ENCODE results near the gene RAPGEF2. TPM values are rescaled to one million over a fixed set of nuclear protein-coding genes. Genes with fewer than 3 reads are reported as not detected.
A peak's percentile ranks its signal among the peaks of the same experiment; 100 is the strongest.

The RAPGEF2 gene
- total and polyA plus RNA-seq, 9 of the 15 experiments (the other 6 are each of a cell fraction or from before 2014, with no cell fraction given) = 3.1 to 32.6 (median 23.1) TPM

DNA sequence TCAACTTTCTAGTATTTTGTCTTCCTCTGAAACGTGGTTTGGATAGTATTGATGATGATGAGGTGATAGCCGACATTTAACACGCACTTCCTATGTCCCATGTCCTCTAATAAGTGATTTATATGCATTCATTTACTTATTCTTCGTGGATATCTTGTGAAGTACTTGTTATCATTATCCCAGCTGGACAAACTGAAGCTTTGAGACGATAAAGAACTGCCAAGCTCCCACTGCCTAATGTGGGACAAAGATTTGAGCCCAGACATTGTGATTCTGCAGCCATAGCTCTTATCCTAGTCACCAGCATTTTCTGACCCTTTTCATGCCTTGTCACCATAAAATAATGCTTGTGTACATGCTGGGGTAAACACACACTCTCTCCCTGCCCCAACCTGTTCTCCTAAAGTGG lies 92.5 kb downstream of the RAPGEF2 start (continued):
- no peak for TF ChIP-seq ZNF586 (CRISPR knock-in tag; conservative IDR thresholded peaks at IDR 0.05)
- no peak for TF ChIP-seq XRCC3 (IDR thresholded peaks at IDR 0.05)
- peak; percentile 87; the same call in 1 of the 2 replicates for TF ChIP-seq CC2D1A (IDR thresholded peaks at IDR 0.05)
- no peak for TF ChIP-seq OTX1 (CRISPR knock-in tag; IDR thresholded peaks at IDR 0.05)
- TF ChIP-seq, protein P1, sequence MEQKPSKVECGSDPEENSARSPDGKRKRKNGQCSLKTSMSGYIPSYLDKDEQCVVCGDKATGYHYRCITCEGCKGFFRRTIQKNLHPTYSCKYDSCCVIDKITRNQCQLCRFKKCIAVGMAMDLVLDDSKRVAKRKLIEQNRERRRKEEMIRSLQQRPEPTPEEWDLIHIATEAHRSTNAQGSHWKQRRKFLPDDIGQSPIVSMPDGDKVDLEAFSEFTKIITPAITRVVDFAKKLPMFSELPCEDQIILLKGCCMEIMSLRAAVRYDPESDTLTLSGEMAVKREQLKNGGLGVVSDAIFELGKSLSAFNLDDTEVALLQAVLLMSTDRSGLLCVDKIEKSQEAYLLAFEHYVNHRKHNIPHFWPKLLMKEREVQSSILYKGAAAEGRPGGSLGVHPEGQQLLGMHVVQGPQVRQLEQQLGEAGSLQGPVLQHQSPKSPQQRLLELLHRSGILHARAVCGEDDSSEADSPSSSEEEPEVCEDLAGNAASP (IDR thresholded peaks at IDR 0.05) = no peak
- TF ChIP-seq SMAD2 (IDR thresholded peaks at IDR 0.05; ENCODE audit: low read depth, low read length) = no peak
- TF ChIP-seq LARP7 (IDR thresholded peaks at IDR 0.05) = no peak
- TF ChIP-seq, protein P2, sequence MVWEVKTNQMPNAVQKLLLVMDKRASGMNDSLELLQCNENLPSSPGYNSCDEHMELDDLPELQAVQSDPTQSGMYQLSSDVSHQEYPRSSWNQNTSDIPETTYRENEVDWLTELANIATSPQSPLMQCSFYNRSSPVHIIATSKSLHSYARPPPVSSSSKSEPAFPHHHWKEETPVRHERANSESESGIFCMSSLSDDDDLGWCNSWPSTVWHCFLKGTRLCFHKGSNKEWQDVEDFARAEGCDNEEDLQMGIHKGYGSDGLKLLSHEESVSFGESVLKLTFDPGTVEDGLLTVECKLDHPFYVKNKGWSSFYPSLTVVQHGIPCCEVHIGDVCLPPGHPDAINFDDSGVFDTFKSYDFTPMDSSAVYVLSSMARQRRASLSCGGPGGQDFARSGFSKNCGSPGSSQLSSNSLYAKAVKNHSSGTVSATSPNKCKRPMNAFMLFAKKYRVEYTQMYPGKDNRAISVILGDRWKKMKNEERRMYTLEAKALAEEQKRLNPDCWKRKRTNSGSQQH (CRISPR knock-in tag; IDR thresholded peaks at IDR 0.05) = no peak
- no peak for TF ChIP-seq GATAD2B (IDR thresholded peaks at IDR 0.05; ENCODE audit: borderline replicate concordance)
- TF ChIP-seq DDX20 (tag; IDR thresholded peaks at IDR 0.05; ENCODE audit: low read depth) = no peak
- TF ChIP-seq SAP30 (IDR thresholded peaks at IDR 0.05; ENCODE audit: borderline replicate concordance, insufficient read depth, low read depth, low read length, poor library complexity, severe bottlenecking) = no peak
- no peak for TF ChIP-seq PRMT5 (CRISPR knock-in tag; IDR thresholded peaks at IDR 0.05)
- no peak for TF ChIP-seq MEF2A (IDR thresholded peaks at IDR 0.05; ENCODE audit: control insufficient read depth, low read depth, low read length)
- TF ChIP-seq, protein P3, sequence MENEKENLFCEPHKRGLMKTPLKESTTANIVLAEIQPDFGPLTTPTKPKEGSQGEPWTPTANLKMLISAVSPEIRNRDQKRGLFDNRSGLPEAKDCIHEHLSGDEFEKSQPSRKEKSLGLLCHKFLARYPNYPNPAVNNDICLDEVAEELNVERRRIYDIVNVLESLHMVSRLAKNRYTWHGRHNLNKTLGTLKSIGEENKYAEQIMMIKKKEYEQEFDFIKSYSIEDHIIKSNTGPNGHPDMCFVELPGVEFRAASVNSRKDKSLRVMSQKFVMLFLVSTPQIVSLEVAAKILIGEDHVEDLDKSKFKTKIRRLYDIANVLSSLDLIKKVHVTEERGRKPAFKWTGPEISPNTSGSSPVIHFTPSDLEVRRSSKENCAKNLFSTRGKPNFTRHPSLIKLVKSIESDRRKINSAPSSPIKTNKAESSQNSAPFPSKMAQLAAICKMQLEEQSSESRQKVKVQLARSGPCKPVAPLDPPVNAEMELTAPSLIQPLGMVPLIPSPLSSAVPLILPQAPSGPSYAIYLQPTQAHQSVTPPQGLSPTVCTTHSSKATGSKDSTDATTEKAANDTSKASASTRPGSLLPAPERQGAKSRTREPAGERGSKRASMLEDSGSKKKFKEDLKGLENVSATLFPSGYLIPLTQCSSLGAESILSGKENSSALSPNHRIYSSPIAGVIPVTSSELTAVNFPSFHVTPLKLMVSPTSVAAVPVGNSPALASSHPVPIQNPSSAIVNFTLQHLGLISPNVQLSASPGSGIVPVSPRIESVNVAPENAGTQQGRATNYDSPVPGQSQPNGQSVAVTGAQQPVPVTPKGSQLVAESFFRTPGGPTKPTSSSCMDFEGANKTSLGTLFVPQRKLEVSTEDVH (IDR thresholded peaks at IDR 0.05; ENCODE audit: low read depth, partially characterized antibody) = no peak
- TF ChIP-seq CXXC5 (CRISPR knock-in tag; IDR thresholded peaks at IDR 0.05) = no peak
- TF ChIP-seq, protein P4, sequence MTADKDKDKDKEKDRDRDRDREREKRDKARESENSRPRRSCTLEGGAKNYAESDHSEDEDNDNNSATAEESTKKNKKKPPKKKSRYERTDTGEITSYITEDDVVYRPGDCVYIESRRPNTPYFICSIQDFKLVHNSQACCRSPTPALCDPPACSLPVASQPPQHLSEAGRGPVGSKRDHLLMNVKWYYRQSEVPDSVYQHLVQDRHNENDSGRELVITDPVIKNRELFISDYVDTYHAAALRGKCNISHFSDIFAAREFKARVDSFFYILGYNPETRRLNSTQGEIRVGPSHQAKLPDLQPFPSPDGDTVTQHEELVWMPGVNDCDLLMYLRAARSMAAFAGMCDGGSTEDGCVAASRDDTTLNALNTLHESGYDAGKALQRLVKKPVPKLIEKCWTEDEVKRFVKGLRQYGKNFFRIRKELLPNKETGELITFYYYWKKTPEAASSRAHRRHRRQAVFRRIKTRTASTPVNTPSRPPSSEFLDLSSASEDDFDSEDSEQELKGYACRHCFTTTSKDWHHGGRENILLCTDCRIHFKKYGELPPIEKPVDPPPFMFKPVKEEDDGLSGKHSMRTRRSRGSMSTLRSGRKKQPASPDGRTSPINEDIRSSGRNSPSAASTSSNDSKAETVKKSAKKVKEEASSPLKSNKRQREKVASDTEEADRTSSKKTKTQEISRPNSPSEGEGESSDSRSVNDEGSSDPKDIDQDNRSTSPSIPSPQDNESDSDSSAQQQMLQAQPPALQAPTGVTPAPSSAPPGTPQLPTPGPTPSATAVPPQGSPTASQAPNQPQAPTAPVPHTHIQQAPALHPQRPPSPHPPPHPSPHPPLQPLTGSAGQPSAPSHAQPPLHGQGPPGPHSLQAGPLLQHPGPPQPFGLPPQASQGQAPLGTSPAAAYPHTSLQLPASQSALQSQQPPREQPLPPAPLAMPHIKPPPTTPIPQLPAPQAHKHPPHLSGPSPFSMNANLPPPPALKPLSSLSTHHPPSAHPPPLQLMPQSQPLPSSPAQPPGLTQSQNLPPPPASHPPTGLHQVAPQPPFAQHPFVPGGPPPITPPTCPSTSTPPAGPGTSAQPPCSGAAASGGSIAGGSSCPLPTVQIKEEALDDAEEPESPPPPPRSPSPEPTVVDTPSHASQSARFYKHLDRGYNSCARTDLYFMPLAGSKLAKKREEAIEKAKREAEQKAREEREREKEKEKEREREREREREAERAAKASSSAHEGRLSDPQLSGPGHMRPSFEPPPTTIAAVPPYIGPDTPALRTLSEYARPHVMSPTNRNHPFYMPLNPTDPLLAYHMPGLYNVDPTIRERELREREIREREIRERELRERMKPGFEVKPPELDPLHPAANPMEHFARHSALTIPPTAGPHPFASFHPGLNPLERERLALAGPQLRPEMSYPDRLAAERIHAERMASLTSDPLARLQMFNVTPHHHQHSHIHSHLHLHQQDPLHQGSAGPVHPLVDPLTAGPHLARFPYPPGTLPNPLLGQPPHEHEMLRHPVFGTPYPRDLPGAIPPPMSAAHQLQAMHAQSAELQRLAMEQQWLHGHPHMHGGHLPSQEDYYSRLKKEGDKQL (CRISPR knock-in tag; IDR thresholded peaks at IDR 0.05; ENCODE audit: borderline replicate concordance) = no peak
- no peak for TF ChIP-seq SRSF3 (IDR thresholded peaks at IDR 0.05; ENCODE audit: insufficient read depth, low read length)
